GM18517 (cell line): Measurements from ENCODE around the gene BGN.

Source experiments
- ATAC-seq: cut with Tn5 transposase; IDR thresholded peaks from one replicate; pipeline ENCODE4 v1.9.1; 2021; ENCODE audit warnings: mild to moderate bottlenecking, moderate library complexity; ENCODE audit not compliant: unreplicated experiment

BGN gene

DNA sequence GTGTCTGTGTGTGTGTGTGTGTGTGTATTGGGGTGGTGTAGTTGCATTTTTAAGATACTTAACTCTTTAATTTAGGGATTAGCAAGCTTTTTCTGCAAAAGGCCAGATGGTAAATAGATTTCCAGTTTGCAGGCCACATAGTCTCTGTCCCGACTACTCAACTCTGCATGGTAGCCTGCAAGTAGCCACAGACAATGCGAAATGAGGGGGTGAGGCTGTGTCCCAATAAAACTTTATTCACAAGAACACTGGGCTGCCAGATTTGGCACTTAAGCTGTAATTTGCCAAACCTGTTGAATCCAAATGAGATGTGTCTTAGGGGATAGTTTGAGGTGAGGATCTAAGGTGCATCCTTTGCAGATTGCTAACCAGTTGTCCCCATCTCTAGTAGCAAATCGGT is 29.5 kb downstream of the BGN start:
- no peak for ATAC-seq

DNA sequence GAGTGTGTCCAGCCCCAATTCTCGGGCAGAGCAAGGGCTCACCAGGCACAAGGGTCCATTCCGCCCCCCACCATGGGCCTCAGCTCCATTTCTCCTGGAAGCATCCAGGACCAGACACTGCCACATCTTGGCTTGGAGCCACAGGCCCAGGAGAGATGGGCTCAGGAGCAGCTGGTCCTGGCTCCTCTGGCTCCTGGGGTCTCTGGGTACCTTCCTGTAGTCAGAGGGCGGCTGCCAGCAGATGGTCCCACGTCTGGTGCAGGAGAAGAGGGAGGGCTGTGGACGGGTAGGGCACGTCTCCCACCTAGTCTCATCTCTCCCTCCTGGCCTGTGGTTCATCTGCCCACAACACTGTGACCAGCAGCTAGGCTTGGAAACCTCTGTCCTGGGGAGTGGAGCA is 30.7 kb downstream of the BGN start:
- ATAC-seq, result no peak

DNA sequence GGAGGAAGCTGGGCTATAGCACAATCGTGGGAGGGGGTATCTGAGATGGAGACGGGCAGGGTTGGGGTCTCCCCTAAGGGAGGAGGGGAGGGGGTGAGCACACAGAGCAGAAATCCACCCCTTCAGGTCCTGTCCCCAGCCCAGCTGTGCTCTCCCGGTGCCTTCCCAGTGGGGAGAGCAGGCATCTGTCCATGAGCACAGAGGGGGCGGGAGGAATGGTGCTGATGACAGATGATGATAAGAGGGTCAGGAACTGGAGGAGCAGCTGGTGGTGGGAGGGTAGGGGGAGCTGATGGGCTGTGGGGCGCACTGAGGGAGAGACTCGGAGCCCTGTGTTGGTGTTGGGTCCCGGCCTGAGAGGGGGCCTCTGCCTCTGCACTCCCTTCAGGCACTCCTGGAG is 31.3 kb downstream of the BGN start:
- ATAC-seq, result no peak

DNA sequence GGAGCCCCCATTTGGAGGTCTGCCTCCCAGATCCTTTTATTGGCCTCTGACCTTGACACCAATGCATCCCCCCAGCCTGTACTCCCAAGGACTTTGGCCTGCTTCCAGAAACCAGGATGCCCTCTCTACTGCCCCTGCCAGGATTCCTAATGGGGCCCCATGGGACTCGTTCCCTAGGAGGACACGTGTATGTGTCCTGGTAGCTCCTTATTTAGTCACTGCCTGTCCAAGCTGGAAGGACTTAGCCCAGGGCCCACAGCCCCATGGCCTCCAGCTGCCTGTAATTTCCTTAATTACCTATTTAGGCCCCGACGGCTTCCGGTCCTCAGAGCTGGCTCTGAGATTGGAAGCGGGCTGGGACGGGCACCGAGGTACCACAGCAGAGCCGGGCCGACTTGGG is 32.0 kb downstream of the BGN start:
- no peak for ATAC-seq

DNA sequence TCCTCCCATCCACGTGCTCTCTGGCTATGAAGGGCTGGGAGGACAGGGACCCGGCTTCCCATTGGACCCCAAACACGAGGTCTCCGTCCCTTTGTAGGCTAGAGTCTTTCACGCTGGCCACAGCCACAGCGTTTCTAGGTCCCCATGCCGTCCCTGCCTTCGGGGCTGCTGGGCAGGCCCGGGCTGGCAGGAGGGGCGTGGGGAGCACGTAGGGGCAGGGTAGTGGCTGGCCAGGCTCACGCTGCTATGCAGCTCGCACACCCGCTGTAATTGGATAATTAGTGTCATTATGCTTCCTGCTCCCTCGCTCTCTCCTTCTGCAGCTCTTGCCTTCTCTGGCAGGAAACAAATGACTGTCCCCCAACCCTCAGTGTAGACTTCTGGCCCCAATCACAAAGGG is 32.4 kb downstream of the BGN start:
- no peak for ATAC-seq

DNA sequence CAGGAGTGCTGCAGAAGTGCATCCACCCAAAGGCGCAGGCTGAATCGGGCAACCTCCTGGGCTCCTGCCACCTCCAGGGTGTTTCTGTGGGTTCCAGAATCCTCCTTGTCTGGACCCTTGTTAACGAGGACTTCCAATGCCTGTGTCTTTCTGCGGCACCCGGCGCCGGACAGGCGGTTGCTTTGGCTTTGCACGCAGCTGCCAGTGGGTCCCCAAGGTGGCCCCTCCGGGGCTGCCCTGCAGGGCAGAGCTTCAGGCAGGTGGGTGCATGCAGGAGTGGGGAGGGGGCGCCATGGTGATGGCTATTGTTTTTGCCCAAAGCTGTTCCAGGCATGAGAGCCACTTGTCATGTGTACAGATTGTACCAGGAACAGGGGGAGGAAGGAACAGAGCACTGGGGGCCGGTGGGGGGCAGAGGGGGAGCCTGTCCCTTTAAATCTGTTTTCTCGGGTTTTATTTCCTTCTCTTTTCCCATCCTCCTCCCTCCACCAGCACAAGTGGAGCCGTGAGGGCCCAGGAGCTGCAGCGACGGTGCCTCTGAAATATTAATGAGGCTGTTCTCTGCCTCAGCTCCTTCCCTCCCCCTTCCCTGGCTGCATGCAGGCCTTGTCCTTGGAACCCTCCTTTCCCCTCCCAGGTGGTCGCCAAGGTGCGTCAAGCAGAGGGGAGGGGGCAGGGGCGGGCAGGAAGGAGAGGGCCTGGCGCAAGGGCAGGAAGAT is 35.8 kb downstream of the BGN start:
- no peak for ATAC-seq

DNA sequence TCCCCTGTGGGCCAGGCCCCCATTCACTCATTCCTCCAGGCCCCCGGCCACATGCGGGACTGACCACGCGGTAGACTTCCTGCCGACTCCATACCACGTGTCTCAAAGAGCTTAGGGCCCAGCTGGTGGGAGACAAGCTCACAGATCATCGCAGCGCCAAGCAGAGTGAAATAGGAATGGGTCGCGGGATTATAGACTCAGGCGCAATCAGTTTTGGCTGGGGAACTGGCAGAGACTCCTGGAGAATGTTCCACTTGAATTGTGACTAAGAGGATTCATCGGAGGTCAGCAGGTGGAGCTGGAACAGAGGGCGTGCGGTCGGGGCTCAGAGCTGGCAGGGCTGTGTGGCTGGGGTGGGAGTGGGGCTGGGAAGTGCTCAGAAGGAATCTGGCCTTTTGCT is 38.3 kb downstream of the BGN start:
- no peak for ATAC-seq

DNA sequence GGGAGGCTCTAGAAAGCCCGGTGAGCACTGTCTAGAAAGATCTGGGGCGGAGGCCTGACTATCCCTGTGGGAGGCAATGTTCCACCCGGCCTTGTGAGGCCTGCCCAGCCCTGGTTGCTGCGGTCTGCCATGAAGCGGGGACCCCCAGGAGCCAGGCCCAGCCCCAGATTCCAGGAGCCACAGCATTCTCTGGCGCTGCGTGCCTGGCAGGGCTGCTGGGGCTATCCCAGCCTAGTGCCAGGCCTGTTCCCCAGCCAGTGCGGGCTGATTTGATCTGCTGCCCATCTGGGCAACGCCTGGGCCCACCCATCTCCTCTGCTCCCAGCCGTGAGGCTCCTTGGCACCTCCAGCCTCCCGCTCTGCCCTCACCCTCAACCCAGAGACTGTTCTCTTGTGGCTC is 42.3 kb downstream of the BGN start:
- ATAC-seq, result no peak

DNA sequence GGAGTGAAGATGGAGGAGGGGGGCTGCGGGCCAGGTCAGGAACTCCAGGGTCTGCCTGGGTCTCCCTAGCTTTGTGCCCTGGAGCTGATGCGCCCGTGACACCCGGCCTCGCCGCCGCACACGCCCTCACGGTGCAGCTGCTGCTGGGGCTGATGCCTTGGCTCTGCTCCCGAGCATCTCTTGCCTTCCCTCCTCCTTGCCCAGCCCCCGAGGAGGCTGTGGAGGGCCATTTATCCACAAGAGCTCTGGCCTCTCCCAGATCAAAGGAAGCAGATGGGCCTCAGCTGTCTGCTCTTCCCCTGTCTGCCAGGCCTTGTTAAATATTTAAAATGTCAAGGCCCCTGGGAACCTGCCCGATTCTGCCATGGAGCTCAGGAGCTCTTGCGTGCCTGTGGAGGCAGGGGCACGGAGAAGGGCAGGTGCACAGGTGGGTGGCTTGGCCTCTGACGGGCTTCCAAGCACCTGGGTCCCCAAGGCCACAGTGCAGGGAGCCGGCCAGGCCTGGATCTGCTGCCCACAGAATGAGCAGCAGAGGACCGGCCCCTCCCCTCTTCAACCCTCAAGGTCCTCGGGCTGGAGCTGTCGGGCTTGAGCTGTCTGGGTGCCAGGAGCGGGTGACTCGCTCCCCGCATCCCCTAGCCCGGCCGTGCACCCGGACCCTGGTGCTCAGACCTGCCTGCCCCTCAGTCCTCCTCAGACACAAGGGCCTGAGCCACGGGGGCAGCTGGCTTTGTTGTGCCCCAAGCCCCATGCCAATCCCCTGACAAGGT is 42.9 kb downstream of the BGN start:
- no peak for ATAC-seq

DNA sequence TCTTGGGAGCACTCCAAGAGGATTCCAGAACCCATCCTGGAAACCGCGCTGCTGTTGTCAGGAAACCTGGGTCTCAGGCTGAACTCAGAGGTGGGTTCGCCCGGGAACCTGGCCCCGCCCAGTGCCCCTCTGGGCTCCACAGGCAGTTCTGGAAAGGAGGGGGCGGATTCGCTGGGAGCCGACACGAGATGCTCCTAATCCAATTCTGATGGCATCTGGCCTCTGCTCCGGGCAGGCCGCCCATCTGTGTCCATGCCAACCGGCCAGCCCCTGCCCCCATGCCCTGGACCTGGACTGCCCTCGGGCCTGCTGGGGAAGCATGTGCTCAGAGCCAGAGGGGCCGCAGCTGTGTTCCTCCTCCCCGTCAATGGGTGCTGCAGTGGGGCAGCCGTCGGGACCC is 43.6 kb downstream of the BGN start:
- no peak for ATAC-seq

DNA sequence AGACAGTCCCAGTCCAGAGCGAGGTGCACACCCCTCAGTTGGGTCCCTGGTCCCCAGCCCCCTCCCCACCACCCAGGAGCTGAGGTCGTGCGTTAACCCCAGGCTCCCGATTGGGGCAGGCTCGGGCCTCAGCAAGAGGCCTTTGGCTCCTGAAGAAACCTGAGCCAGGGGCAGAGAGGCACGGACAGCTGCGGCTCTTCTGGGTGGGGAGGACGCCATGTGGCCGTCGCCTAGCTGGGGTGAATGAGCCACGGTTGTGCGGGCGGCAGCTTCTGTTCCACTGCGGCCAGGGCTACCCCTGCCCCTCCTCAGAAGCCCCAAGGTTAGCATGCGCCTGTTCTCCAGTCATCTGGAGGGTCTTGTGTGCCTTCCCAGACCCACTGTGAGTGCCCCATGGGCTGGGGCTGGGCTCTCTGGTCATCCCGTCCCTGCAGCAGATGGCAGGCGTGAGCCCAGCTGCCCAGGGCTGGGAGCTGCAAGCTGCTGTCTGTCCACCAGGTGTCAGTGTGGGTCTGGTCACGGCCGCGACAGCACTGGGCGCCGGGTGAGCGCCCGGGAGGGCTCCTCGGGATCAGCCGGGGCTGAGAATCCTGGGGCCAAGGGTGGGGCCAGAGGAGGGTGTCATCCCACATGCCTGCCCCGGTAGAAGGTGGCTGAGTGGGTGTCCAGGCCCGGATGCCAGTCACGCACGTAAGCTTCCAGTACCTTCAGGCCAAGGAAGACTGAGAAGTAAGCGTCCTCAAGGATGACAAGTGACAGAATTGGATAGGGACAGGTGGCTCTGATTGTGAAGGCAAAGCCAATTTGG is 44.6 kb downstream of the BGN start:
- ATAC-seq, result peak; percentile 70

DNA sequence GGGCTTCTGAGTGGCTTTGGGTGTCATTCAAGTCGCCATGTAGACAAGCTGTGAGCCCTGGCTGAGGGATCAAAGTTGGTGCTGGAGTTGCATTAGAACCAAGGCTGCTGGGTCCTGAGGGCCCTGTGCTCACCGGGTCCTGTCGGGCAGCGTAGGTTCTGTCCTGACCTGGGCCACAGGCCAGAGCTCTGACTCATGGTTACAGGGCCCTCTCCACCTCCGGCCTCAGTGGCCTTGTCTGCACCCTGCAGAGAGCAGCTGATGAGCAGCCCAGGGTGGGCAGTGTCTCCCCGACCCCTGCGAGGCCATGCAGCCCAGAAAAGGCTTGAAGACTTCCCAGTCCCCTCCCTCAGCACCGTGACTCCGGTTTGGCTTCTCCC is 45.2 kb downstream of the BGN start:
- ATAC-seq, result no peak

DNA sequence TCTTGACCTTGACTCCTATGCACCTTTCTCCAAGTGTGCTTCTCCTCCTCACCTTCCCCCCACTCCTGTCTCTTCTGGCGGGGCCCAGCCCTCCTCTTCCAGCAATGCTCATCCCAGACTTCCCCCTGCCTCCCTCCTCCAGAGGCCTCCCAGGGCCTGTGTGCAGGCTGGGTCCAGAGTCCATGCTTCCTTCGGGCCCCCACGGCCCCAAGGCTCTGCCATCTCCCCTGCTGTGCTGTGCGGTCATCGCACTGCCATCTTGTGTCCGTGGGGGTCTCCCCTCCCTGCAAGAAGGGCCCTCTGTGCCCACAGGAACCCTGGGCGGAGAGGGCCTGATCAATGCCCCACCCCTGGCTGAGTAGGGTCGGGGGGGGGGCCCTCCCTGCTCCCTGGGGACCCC is 49.9 kb downstream of the BGN start:
- no peak for ATAC-seq

DNA sequence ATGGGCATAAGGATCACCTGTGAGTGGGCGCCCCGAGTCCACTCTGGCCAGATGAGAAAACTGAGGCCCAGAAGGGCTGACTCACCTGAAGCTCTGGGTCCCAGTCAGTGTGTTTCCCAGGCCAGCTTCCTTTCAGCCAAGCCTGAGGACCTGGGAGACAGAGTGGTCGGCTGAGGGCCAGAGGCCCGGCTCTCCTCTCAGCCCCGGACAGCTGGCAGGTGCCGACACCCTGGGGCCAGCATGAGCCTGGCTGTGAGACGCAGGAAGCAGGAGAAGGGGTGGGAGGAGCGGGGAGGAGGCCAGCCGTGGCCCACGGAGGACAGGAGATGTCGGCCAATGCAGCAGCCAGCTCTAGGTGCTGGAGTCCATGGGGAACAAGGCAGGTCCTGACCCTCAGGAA is 51.6 kb downstream of the BGN start:
- ATAC-seq, result no peak

DNA sequence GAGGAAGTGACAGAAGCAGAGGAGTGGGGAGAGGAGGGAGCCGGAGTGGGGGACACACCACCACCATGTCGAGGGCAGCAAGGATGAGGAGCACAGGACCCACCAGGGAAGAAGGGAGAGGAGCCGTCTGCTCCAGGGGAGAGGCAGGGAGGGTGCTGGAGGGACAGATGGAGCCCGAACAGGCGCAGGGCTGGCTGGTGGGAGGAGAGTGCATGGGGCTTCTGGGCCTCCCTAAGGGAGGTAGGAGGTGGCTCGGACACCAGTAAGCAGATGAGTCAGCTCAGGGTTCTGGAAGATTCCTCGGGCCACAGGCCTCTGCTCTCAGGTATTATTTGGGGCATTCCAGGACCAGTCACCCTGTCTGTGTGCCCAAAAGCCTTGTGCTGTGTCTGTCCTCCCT is 52.4 kb downstream of the BGN start:
- ATAC-seq, result no peak

DNA sequence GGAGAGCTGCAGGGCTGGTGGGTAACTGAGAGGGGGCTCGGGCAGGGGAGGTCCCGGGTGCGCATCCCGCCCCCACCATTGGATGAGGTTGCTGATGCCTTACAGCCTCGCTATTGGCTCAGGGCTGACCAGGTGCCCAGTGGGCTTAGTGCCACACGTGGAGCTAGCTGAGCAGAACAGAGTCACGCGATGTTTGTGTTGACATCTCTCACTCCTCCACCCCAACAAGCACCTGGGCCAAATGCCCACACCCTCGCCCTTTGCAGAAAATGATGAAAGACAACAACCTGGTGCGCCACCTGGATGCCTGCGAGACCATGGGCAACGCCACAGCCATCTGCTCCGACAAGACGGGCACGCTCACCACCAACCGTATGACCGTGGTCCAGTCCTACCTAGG is 54.5 kb downstream of the BGN start:
- no peak for ATAC-seq

DNA sequence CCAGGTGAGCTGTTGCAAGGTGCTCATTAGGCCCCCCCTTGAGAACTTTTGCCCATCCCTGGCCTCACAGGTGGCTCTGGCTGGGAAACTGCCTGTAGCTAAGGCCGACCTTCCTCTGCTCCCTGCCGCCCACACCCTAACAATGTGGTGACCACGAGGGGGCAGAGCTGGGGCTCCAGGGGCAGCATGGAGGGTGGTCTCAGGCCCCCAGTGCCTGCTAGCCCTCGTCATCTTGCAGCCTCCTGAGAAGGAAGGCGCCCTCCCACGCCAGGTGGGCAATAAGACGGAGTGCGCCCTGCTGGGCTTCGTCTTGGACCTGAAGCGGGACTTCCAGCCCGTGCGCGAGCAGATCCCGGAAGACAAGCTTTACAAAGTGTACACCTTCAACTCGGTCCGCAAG is 55.0 kb downstream of the BGN start:
- ATAC-seq, result no peak

DNA sequence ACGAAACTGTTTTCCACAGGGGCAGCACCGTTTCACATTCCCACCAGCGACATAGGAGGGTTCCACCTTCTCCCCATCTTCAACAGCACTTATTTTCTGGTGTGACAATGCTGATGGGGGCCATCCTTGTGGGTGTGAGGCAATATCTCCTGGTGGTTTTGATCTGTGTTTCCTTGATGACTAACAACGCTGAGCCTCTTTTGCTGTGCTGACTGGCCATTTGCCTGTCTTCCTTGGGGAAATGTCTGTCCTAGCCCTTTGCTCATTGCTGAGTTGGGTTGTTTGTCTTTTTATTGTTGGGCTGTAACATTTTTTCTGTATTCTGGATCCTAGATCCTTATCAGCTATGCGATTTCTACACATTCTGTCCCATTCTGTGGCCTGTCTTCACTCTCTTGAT is 56.4 kb downstream of the BGN start:
- no peak for ATAC-seq

DNA sequence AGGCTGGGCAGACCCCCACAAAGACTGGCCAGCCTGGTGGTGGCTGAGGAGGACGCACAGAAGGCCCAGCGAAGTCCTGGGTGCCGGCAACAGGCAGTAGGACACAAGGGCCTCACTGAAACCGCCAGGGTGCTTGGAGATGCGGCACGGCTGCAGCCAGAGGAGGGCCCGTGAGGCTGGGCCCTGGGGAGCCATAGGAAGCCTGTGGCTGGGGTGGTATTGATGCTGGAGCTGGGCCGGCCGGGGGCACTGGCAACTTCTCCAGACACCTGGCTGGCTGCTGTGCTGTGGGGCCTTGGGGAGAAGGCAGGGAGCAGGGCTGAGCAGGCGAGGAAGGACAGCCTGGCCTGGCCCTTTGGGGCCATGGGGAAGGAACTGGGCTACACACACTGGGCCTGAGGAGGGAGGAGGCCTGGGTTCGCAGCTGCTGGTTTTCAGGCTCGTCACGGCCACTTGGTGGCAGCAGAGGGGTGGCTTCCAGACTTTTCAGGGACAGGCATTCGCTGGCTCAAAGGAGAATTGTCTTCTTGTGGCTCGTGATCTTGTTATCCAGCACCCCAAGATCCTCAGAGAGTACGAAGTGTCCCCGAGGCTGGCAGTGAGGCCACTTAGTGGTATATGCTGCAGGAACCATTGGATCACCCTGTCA is 59.9 kb downstream of the BGN start:
- ATAC-seq, result no peak

DNA sequence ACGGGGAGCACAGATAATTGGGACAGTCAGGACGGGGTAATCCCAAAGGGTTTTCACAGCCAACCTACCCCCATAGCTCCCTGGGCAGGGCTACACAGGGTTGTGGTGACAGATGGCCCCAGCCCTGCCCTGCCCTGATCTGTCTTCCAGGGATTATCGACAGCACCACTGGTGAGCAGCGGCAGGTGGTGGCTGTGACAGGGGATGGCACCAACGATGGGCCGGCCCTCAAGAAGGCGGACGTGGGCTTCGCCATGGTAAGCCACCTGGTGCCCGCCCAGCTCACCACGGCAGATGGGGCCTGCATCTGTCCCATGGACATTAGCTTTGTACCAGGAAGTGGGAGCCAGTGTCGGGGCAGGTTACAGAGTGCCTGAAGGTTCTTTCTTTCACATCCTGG is 62.0 kb downstream of the BGN start:
- ATAC-seq, result no peak

DNA sequence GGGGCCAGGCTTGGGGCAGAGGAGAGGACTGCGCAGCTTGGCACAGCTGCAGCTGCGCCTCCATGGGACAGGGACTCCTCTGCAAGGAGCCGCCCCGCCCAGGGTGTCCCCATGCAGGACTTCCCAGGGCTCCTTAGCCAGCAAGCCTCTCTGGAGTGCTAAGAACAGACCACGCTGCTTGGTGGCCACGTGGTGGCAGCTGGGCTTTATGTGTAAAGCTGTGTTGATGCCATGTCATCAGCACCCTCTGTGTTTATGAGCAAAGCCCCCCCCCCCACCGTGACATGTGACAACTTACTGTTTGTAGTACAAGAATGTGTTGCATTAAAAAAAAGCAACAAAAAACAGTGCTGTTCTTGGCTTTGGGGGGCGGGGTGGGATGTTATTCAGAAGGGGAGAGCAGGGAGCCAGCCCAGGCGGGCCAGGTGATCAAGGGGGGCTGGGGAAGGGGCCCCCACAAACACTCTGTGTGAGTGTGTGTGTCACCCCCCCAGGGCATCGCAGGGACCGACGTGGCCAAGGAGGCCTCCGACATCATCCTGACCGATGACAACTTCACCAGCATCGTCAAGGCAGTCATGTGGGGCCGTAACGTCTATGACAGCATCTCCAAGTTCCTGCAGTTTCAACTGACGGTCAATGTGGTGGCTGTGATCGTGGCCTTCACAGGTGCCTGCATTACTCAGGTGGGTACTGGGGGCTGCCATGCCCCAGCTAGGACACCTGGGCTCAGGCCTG is 63.0 kb downstream of the BGN start:
- ATAC-seq, result no peak
